ENCODE data around the gene SAG. TPM values are rescaled to one million over a fixed set of nuclear protein-coding genes. Genes with fewer than 3 reads are reported as not detected.
A peak's percentile ranks its signal among the peaks of the same experiment; 100 is the strongest.

SAG gene
- total RNA-seq, 2 experiments from 2014 or later: not detected

DNA sequence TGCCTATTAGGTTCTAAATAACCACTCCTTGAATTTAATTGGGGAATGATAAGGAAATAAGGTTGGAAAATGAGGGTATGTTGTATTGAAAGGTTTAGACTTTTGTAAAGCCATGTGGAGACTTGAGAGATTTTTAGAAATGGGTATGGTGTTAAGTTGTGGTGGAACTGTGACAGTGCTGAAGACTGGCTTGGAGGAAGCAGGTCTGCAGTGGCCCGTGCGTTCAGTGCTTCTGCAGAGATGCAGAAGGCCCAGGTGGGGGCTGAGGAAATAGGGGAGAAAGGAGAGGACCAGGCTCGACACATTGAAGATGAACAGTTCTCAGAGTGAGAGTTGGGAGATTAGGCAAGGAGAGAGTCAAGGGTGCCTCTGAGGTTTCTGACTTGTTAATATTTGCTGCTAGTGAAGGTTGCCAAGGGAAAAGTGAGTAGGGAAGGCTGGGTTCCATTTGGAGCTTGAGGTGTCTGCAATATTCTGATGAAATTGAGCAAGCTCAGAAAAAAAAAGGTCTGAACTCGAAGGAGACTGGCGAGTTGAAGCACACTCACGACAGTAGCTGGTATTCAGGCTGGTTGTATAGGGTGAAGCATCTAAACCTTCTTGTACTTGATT lies 25.5 kb upstream of the SAG start:
- no peaks in the 10 kb centered on the region for H3K27me3 Mint-ChIP-seq
- DNase-seq: no peak
- ChIA-PET CTCF (interaction anchor here (1.0 kb wide), 1 partner anchor 11 kb away, joined by 4 read pairs; no protein-coding TSS in a partner anchor), POLR2A (interaction anchor here (1.5 kb wide), 1 partner anchor 8 kb away, joined by 5 read pairs; no protein-coding TSS in a partner anchor)
- H3K4me3 Mint-ChIP-seq: no peak overlapping the region
- ATAC-seq: no peak
- intact Hi-C loops (cut with micrococcal nuclease): no loop called here
- no peaks in the 10 kb centered on the region for H3K9me3 Mint-ChIP-seq
- H3K4me1 Mint-ChIP-seq (ENCODE audit: low read depth): peaks cover 27% of the 10 kb centered on the region
- H3K36me3 Mint-ChIP-seq (ENCODE audit: low read depth): peaks cover 57% of the 10 kb centered on the region
- peak overlapping the region; percentile 74 for H3K27ac Mint-ChIP-seq
- TF ChIP-seq, protein P1, sequence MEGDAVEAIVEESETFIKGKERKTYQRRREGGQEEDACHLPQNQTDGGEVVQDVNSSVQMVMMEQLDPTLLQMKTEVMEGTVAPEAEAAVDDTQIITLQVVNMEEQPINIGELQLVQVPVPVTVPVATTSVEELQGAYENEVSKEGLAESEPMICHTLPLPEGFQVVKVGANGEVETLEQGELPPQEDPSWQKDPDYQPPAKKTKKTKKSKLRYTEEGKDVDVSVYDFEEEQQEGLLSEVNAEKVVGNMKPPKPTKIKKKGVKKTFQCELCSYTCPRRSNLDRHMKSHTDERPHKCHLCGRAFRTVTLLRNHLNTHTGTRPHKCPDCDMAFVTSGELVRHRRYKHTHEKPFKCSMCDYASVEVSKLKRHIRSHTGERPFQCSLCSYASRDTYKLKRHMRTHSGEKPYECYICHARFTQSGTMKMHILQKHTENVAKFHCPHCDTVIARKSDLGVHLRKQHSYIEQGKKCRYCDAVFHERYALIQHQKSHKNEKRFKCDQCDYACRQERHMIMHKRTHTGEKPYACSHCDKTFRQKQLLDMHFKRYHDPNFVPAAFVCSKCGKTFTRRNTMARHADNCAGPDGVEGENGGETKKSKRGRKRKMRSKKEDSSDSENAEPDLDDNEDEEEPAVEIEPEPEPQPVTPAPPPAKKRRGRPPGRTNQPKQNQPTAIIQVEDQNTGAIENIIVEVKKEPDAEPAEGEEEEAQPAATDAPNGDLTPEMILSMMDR (IDR thresholded peaks at IDR 0.05): no peak

DNA sequence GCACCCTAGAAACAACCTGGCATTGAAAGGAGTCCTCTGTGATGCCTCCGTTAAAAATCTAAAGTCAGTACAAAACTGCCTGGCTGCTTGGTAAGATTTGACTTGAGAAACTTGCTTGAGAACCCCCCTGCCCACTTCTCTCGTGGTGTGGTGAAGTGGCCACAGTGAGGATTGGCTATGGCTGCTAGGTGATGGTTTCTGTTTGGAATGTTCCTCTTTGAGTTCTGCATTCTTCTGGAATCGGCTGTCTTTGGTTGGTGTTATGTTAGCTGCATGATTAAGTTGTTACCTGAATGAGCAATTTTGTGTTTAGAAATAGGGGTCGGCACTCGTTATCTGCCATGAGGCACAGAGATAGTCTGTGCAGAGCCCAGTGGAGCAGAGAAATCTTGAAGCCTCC lies 21.7 kb upstream of the SAG start:
- Mint-ChIP-seq H3K9me3 (no peaks in the 10 kb centered on the region), H3K27ac (no peak overlapping the region), H3K4me3 (no peak overlapping the region), H3K27me3 (no peaks in the 10 kb centered on the region), H3K36me3 (ENCODE audit: low read depth) (peaks cover 59% of the 10 kb centered on the region), H3K4me1 (ENCODE audit: low read depth) (peaks cover 21% of the 10 kb centered on the region)
- intact Hi-C loops (cut with micrococcal nuclease): no loop called here
- CTCF ChIA-PET: interaction anchor here (2.1 kb wide), 1 partner anchor 157 kb away, joined by 5 read pairs; no protein-coding TSS in a partner anchor
- DNase-seq (no peak), ATAC-seq (no peak)
- TF ChIP-seq, protein P1 (IDR thresholded peaks at IDR 0.05): no peak
- POLR2A ChIA-PET: no interaction called here

DNA sequence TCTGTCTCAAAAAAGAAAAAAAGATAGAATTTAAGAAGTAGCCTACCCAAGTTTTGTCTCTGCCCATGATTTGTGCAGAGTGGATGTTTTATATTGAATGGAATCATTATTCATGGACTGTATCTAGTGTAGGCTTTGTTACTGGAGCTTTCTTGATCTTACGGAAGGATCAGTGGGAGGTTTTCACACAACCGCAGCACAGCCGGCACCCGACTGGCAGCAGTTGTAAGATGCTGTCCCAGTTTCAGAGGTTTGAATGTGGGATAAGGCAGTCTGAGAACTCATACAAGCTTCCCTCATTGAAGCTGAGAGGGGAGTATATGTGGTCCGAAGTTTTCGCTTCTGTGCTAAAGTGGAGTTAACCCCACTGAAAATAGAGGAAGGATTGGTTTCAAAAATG lies 19.7 kb upstream of the SAG start:
- CTCF ChIA-PET: no interaction called here
- ATAC-seq (no peak), DNase-seq (no peak)
- POLR2A ChIA-PET: no interaction called here
- Mint-ChIP-seq H3K4me1 (ENCODE audit: low read depth) (peaks cover 3% of the 10 kb centered on the region), H3K27me3 (no peaks in the 10 kb centered on the region), H3K4me3 (no peak overlapping the region), H3K9me3 (no peaks in the 10 kb centered on the region), H3K36me3 (ENCODE audit: low read depth) (peaks cover 57% of the 10 kb centered on the region), H3K27ac (no peak overlapping the region)
- intact Hi-C loops (cut with micrococcal nuclease): no loop called here
- TF ChIP-seq, protein P1 (IDR thresholded peaks at IDR 0.05): no peak

DNA sequence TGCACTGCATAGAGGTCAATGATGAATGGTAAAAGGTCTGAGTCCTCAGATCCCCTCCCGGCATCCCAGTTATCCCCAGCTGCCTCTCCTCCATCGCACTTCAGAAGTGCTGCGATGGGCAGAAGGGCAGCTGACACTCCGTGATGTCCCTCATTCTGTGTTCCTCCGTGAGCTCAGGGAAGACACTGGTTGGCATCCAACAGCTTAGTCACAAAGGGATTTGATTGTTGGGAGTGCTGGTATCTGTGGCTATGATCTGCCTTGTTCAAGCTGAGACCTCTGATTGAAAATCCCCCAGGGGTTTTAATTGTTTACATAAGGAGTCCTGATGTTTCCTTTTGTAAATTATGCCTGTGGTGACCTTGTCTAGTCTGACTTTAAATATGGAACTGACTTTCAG lies 19.0 kb upstream of the SAG start:
- Mint-ChIP-seq H3K27ac (no peak overlapping the region), H3K4me3 (no peak overlapping the region), H3K27me3 (no peaks in the 10 kb centered on the region), H3K4me1 (ENCODE audit: low read depth) (no peaks in the 10 kb centered on the region), H3K36me3 (ENCODE audit: low read depth) (peaks cover 60% of the 10 kb centered on the region), H3K9me3 (no peaks in the 10 kb centered on the region)
- TF ChIP-seq, protein P1 (IDR thresholded peaks at IDR 0.05): no peak
- no peak for ATAC-seq
- no peak for DNase-seq
- ChIA-PET CTCF (interaction anchor here (0.7 to 1.3 kb wide), 2 partner anchors 49 to 154 kb away, joined by 3 read pairs; no protein-coding TSS in a partner anchor), POLR2A (no interaction called here)
- intact Hi-C loops (cut with micrococcal nuclease): no loop called here

DNA sequence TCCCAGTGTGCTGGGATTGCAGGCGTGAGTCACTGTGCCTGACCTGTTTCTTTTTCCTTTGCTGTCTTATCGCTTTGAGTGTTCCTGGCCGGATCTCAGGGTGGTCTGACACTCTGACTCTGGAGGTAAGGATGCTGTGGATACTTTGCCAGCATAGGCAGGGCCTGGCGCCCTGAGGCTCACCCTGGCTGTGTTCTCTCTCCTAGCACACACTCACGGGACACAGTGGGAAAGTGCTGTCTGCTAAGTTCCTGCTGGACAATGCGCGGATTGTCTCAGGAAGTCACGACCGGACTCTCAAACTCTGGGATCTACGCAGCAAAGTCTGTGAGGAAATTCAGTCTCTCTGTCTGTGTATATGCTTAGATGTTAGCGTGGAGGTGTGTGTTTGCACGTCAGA lies 18.0 kb upstream of the SAG start:
- Mint-ChIP-seq H3K9me3 (no peaks in the 10 kb centered on the region), H3K27ac (no peak overlapping the region), H3K36me3 (ENCODE audit: low read depth) (peaks cover 69% of the 10 kb centered on the region), H3K27me3 (no peaks in the 10 kb centered on the region), H3K4me3 (no peak overlapping the region), H3K4me1 (ENCODE audit: low read depth) (no peaks in the 10 kb centered on the region)
- TF ChIP-seq, protein P1 (IDR thresholded peaks at IDR 0.05): no peak
- POLR2A ChIA-PET: interaction anchor here (0.7 kb wide), 1 partner anchor 396 kb away, joined by 3 read pairs; no protein-coding TSS in a partner anchor
- DNase-seq (no peak), ATAC-seq (no peak)
- intact Hi-C loops (cut with micrococcal nuclease): no loop called here
- CTCF ChIA-PET: interaction anchor here (1.3 kb wide), 1 partner anchor 153 kb away, joined by 3 read pairs; no protein-coding TSS in a partner anchor
